Naive thymus-derived CD4-positive, alpha-beta T cell (primary cell): ENCODE data around the gene PROX1. TPM values are rescaled to one million over a fixed set of nuclear protein-coding genes. Genes with fewer than 3 reads are reported as not detected.

Experiments
- ATAC-seq: fragments of 150-1000 bp; cut with Tn5 transposase; 2 replicates; pipeline ENCODE4 v1.10.0; 2021; ENCODE audit warnings: mild to moderate bottlenecking, moderate library complexity
- CTCF ChIA-PET: fragments of 350-600 bp; sonication (Branson Sonifier 250); formaldehyde crosslinking; loops from one replicate; lab custom pipeline; 2021; ENCODE audit warnings: antibody characterized with exemption; lab: Charles Lee
- POLR2A ChIA-PET: fragments of 350-600 bp; sonication (Branson Sonifier 250); formaldehyde crosslinking; loops from one replicate; lab custom pipeline; 2021; ENCODE audit warnings: antibody characterized with exemption, inconsistent platforms; lab: Charles Lee
- DNase-seq, 9 donors: peaks; one replicate each; pipeline versions ENCODE4 v3.0.0 to v3.0.0-alpha.2; 2020 to 2022; ENCODE audit warnings: mixed read lengths in 1 of 9
- H3K27ac ChIP-seq: one replicate; pipeline ENCODE4 v1.7.0; 2013; ENCODE audit warnings: mild to moderate bottlenecking, low read depth, low read length, moderate library complexity
- H3K27me3 ChIP-seq, 2 donors: one replicate each; pipeline ENCODE4 v1.7.0; 2013; ENCODE audit warnings: low read length in 2 of 2, mild to moderate bottlenecking in 2 of 2, moderate library complexity in 2 of 2; ENCODE audit not compliant: control insufficient read depth in 2 of 2, insufficient read depth in 2 of 2
- H3K36me3 ChIP-seq, 3 experiments: 1 replicate in 2 of 3; 2 replicates in 1 of 3; pipeline ENCODE4 v1.7.0; 2013; ENCODE audit warnings: low read length in 3 of 3, mild to moderate bottlenecking in 3 of 3, moderate library complexity in 1 of 3; ENCODE audit not compliant: insufficient read depth in 3 of 3, control insufficient read depth in 2 of 3
- H3K4me1 ChIP-seq, 2 donors: one replicate each; pipeline ENCODE4 v1.7.0; 2013; ENCODE audit warnings: low read length in 2 of 2, mild to moderate bottlenecking in 2 of 2, moderate library complexity in 1 of 2; ENCODE audit not compliant: control insufficient read depth in 2 of 2, insufficient read depth in 2 of 2
- H3K4me3 ChIP-seq: 2 replicates; pipeline ENCODE4 v1.7.0; 2013; ENCODE audit warnings: mild to moderate bottlenecking, low read length
- H3K9me3 ChIP-seq, 3 experiments: 1 replicate in 2 of 3; 2 replicates in 1 of 3; pipeline ENCODE4 v1.7.0; 2013; ENCODE audit warnings: low read length in 3 of 3; ENCODE audit not compliant: control insufficient read depth in 2 of 3
- H3K27ac Mint-ChIP-seq, 9 donors: one replicate each; pipeline ENCODE4 v1.8.0; 2020 to 2022; ENCODE audit warnings: mixed read lengths in 9 of 9, mild to moderate bottlenecking in 8 of 9, moderate library complexity in 5 of 9, inconsistent platforms in 2 of 9
- H3K27me3 Mint-ChIP-seq, 5 donors: one replicate each; pipeline ENCODE4 v1.8.0; 2021 to 2022; ENCODE audit warnings: mixed read lengths in 5 of 5, mild to moderate bottlenecking in 1 of 5
- H3K36me3 Mint-ChIP-seq, 5 donors: one replicate each; pipeline ENCODE4 v1.8.0; 2020 to 2022; ENCODE audit warnings: mixed read lengths in 5 of 5, mild to moderate bottlenecking in 3 of 5, inconsistent platforms in 1 of 5
- H3K4me1 Mint-ChIP-seq, 7 donors: one replicate each; pipeline ENCODE4 v1.8.0; 2020 to 2022; ENCODE audit warnings: mixed read lengths in 7 of 7, mild to moderate bottlenecking in 3 of 7, inconsistent platforms in 1 of 7
- H3K4me3 Mint-ChIP-seq, 10 donors: one replicate each; pipeline ENCODE4 v1.8.0; 2020 to 2022; ENCODE audit warnings: mild to moderate bottlenecking in 10 of 10, mixed read lengths in 10 of 10, moderate library complexity in 6 of 10, inconsistent platforms in 2 of 10
- H3K9me3 Mint-ChIP-seq, 11 donors: one replicate each; pipeline ENCODE4 v1.8.0; 2020 to 2022; ENCODE audit warnings: mixed read lengths in 11 of 11, mild to moderate bottlenecking in 4 of 11, inconsistent platforms in 1 of 11, moderate library complexity in 1 of 11
- intact Hi-C, 2 donors: fragments of 100-400 bp; cut with micrococcal nuclease; formaldehyde crosslinking; loops; one replicate each; pipeline ENCODE4 v1.15.1; 2023
- polyA plus RNA-seq, 2 donors: library from polyadenylated mRNA; unstranded; fragments of 300-500 nt; fragmentation: Illumina TruSeq; gene quantifications; one replicate each; pipeline ENCODE4 v1.2.3, GENCODE V29; 2021
- total RNA-seq, 6 experiments: library from RNA in 5 of 6; stranded (reverse) in 5 of 6; gene quantifications; 1 replicate in 5 of 6; 2 replicates in 1 of 6; pipeline ENCODE4 v1.2.3 and lab custom pipeline; 2021 to 2026

The PROX1 gene
- total and polyA plus RNA-seq, 7 experiments from 2014 or later = not detected

GRCh38 chr1:213987422-213987926, 299 bp upstream of the PROX1 start:
- no peak for ATAC-seq
- peak in 2 of 9 donors; percentile 7 to 45 for DNase-seq
- Mint-ChIP-seq H3K27me3 (peaks cover 85 to 94% (median 90%) of the 10 kb centered on the region in 5 donors), H3K9me3 (peaks cover 0 to 28% (median 7%) of the 10 kb centered on the region in 11 donors), H3K36me3 (peaks cover 0 to 5% (median 0%) of the 10 kb centered on the region in 5 donors), H3K4me1 (peaks cover 31 to 68% (median 61%) of the 10 kb centered on the region in 7 donors), H3K27ac (peak overlapping the region in 8 of 9 donors; percentile 32 to 91 (median 89)), H3K4me3 (peak overlapping the region; percentile 85 to 97 (median 91))
- no peak overlapping the region for H3K27ac ChIP-seq
- intact Hi-C loops = loop anchor here (1.0 to 10.0 kb wide), 7 partner anchors 137 to 440 kb away; partner anchors contain the start of gene SMYD2 (in 1 of the 2)
- no peaks in the 10 kb centered on the region for H3K36me3 ChIP-seq
- ChIA-PET CTCF (interaction anchor here (0.5 to 1.0 kb wide), 3 partner anchors 275 to 611 kb away, joined by 3 read pairs; no protein-coding TSS in a partner anchor), POLR2A (interaction anchor here (0.6 to 1.1 kb wide), 3 partner anchors 15 to 138 kb away, joined by 3 to 4 read pairs (median 3); no protein-coding TSS in a partner anchor)
- peak overlapping the region; percentile 56 for H3K4me3 ChIP-seq
- H3K4me1 ChIP-seq = peaks cover 0 to 48% of the 10 kb centered on the region in 2 donors
- H3K9me3 ChIP-seq = no peaks in the 10 kb centered on the region
- H3K27me3 ChIP-seq = peaks cover 0 to 40% of the 10 kb centered on the region in 2 donors

- Histone ChIP-seq H3K4me3 (peak overlapping the region; percentile 56), H3K27me3 (peaks cover 0 to 34% of the 10 kb centered on the region in 2 donors), H3K36me3 (no peaks in the 10 kb centered on the region), H3K27ac (no peak overlapping the region), H3K9me3 (no peaks in the 10 kb centered on the region), H3K4me1 (peaks cover 0 to 42% of the 10 kb centered on the region in 2 donors)
- ChIA-PET POLR2A (interaction anchor here (0.9 to 2.2 kb wide), 3 partner anchors 32 to 139 kb away, joined by 3 to 5 read pairs (median 4); no protein-coding TSS in a partner anchor), CTCF (interaction anchor here (1.0 kb wide), 1 partner anchor 318 kb away, joined by 3 read pairs; no protein-coding TSS in a partner anchor)
- H3K9me3 Mint-ChIP-seq = peaks cover 0 to 28% (median 7%) of the 10 kb centered on the region in 11 donors
- H3K4me1 Mint-ChIP-seq = peaks cover 31 to 63% (median 56%) of the 10 kb centered on the region in 7 donors
- H3K36me3 Mint-ChIP-seq = peaks cover 0 to 5% (median 0%) of the 10 kb centered on the region in 5 donors
- H3K4me3 Mint-ChIP-seq = peak overlapping the region; percentile 85 to 97 (median 91)
- DNase-seq (peak in 1 of 9 donors; percentile 18), ATAC-seq (no peak)
- H3K27ac Mint-ChIP-seq = peak overlapping the region in 7 of 9 donors; percentile 0 to 91 (median 82)
- H3K27me3 Mint-ChIP-seq = peaks cover 91 to 98% (median 92%) of the 10 kb centered on the region in 5 donors
- intact Hi-C loops = loop anchor here (2.0 to 10.0 kb wide), 6 partner anchors 136 to 439 kb away; partner anchors contain the start of gene SMYD2 (in 1 of the 2)
Observed at GRCh38 chr1:213988507-213989001, 781 bp downstream of the PROX1 start.

- Histone ChIP-seq H3K27ac (no peak overlapping the region), H3K4me1 (peaks cover 0 to 42% of the 10 kb centered on the region in 2 donors), H3K36me3 (no peaks in the 10 kb centered on the region), H3K27me3 (peaks cover 0 to 32% of the 10 kb centered on the region in 2 donors), H3K9me3 (no peaks in the 10 kb centered on the region), H3K4me3 (peak overlapping the region; percentile 56)
- Mint-ChIP-seq H3K9me3 (peaks cover 0 to 24% (median 7%) of the 10 kb centered on the region in 11 donors), H3K36me3 (peaks cover 0 to 5% (median 0%) of the 10 kb centered on the region in 5 donors), H3K27me3 (peaks cover 90 to 98% (median 91%) of the 10 kb centered on the region in 5 donors), H3K4me1 (peaks cover 27 to 57% (median 49%) of the 10 kb centered on the region in 7 donors), H3K27ac (peak overlapping the region in 5 of 9 donors; percentile 0 to 90 (median 32)), H3K4me3 (peak overlapping the region; percentile 85 to 97 (median 91))
- ATAC-seq = no peak
- intact Hi-C loops = loop anchor here (2.0 to 10.0 kb wide), 6 partner anchors 136 to 438 kb away; partner anchors contain the start of gene SMYD2 (in 1 of the 2)
- DNase-seq = peak in 1 of 9 donors; percentile 10
- ChIA-PET CTCF (no interaction called here), POLR2A (interaction anchor here (2.2 kb wide), 1 partner anchor 137 kb away, joined by 5 read pairs; no protein-coding TSS in a partner anchor)
Observed at GRCh38 chr1:213989002-213989855, 1.5 kb downstream of the PROX1 start.

GRCh38 chr1:213993929-213994328, 6.2 kb downstream of the PROX1 start:
- ATAC-seq (no peak), DNase-seq (no peak)
- Histone ChIP-seq H3K9me3 (no peaks in the 10 kb centered on the region), H3K27me3 (peaks cover 0 to 8% of the 10 kb centered on the region in 2 donors), H3K4me1 (peaks cover 0 to 6% of the 10 kb centered on the region in 2 donors), H3K4me3 (no peak overlapping the region), H3K36me3 (no peaks in the 10 kb centered on the region), H3K27ac (no peak overlapping the region)
- no peak overlapping the region for H3K4me3 Mint-ChIP-seq
- peaks cover 53 to 77% (median 71%) of the 10 kb centered on the region in 5 donors for H3K27me3 Mint-ChIP-seq
- ChIA-PET CTCF (interaction anchor here (1.0 kb wide), 1 partner anchor 9 kb away, joined by 4 read pairs; no protein-coding TSS in a partner anchor), POLR2A (no interaction called here)
- peaks cover 0 to 4% (median 0%) of the 10 kb centered on the region in 5 donors for H3K36me3 Mint-ChIP-seq
- H3K27ac Mint-ChIP-seq = no peak overlapping the region
- H3K4me1 Mint-ChIP-seq = peaks cover 6 to 13% (median 8%) of the 10 kb centered on the region in 7 donors
- peaks cover 0 to 4% (median 0%) of the 10 kb centered on the region in 11 donors for H3K9me3 Mint-ChIP-seq
- intact Hi-C loops = no loop called here

- intact Hi-C loops = no loop called here
- peaks cover 43 to 67% (median 61%) of the 10 kb centered on the region in 5 donors for H3K27me3 Mint-ChIP-seq
- ATAC-seq = no peak
- DNase-seq = no peak
- Histone ChIP-seq H3K9me3 (no peaks in the 10 kb centered on the region), H3K27ac (no peak overlapping the region), H3K27me3 (no peaks in the 10 kb centered on the region), H3K4me3 (no peak overlapping the region), H3K36me3 (no peaks in the 10 kb centered on the region), H3K4me1 (no peaks in the 10 kb centered on the region)
- H3K9me3 Mint-ChIP-seq = peaks cover 0 to 4% (median 0%) of the 10 kb centered on the region in 11 donors
- peaks cover 0 to 4% (median 0%) of the 10 kb centered on the region in 5 donors for H3K36me3 Mint-ChIP-seq
- no peak overlapping the region for H3K4me3 Mint-ChIP-seq
- ChIA-PET CTCF (no interaction called here), POLR2A (no interaction called here)
- peaks cover 0 to 4% (median 0%) of the 10 kb centered on the region in 7 donors for H3K4me1 Mint-ChIP-seq
- no peak overlapping the region for H3K27ac Mint-ChIP-seq
Observed at GRCh38 chr1:213994888-213995287, 7.1 kb downstream of the PROX1 start.

- CTCF ChIA-PET = no interaction called here
Observed at GRCh38 chr1:213995603-213996002, 7.8 kb downstream of the PROX1 start.

More at GRCh38 chr1:213995603-213996002, 7.8 kb downstream of the PROX1 start:
- ATAC-seq (no peak), DNase-seq (no peak)
- Mint-ChIP-seq H3K9me3 (peaks cover 0 to 4% (median 0%) of the 10 kb centered on the region in 11 donors), H3K4me1 (peaks cover 0 to 2% (median 0%) of the 10 kb centered on the region in 7 donors), H3K36me3 (peaks cover 0 to 4% (median 0%) of the 10 kb centered on the region in 5 donors), H3K27ac (no peak overlapping the region), H3K4me3 (no peak overlapping the region), H3K27me3 (peaks cover 36 to 60% (median 55%) of the 10 kb centered on the region in 5 donors)
- POLR2A ChIA-PET = no interaction called here
- Histone ChIP-seq H3K27me3 (no peaks in the 10 kb centered on the region), H3K36me3 (no peaks in the 10 kb centered on the region), H3K27ac (no peak overlapping the region), H3K4me1 (no peaks in the 10 kb centered on the region), H3K4me3 (no peak overlapping the region), H3K9me3 (no peaks in the 10 kb centered on the region)
- intact Hi-C loops = no loop called here
